Measurements from ENCODE around the gene TP53I13.

DNA sequence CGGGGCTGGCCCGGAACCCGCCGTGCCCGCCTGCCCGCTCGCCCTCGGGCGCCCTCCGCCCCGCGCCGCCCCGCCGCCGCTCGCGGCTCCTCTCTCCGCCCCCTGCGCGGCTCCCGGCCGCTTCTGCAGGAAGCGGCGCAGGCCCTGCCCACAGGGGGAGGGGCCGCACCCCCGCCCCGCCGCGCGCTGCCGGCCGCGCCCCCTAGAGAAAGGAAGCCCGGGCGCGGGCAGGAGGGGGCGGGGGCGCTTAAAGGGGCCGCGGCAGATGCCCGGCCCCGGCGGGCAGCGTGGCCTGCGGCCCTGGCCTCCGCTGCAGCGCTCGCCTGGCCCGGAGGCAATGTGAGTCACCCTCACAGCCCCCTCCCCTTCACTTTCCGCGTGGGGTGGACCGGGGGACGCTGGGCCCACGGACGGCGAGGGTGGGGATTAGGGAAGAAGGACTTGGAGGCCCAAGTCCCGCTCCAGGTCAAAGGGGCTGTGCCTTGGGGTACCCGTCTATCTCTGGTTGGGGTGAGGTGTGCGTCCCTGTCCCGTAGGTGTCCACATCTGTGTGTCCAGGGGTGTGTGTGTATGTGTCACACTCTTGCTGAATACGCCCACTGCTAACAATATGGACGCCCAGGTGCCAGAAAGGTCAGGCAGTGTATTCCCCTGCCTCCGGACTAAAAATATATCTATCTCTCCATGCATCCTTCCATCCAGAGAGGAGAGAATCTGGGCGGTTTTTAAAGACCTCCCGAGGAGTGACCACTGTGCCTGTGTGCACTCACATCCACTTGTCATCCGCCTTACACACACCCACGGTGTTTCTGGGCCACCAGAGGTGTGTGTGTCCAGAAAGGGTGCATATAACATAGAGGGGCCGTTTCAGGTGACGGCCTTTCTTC lies 21.3 kb downstream of the TP53I13 start, which contains the start of gene GIT1:
- TF ChIP-seq CTCF (IDR thresholded peaks at IDR 0.05) (no peak), REST (IDR thresholded peaks at IDR 0.05; ENCODE audit: insufficient read depth in 1 of 2, low read depth in 2 of 2, low read length in 1 of 2) (no peak), POLR2AphosphoS5 (IDR thresholded peaks at IDR 0.05; ENCODE audit: low read depth, low read length) (no peak), SIN3A (IDR thresholded peaks at IDR 0.05; ENCODE audit: borderline replicate concordance, insufficient read depth, low read depth, low read length) (peak; percentile 80; the same call in 1 of the 2 replicates)

All from Panc1 (cell line).